ENCODE data around the gene PHF20.

GRCh38 chr20:35821807-35822242 lies 50.0 kb downstream of the PHF20 start:
- TF ChIP-seq SUZ12 (IDR thresholded peaks at IDR 0.05; ENCODE audit: extremely low read depth, insufficient read depth, insufficient read length): no peak
- TF ChIP-seq ZNF274 (IDR thresholded peaks at IDR 0.05; ENCODE audit: low read depth, low read length): no peak
- TF ChIP-seq YY1 (IDR thresholded peaks at IDR 0.05; ENCODE audit: insufficient read depth, insufficient read length): no peak
